Colon (tissue), 2 donors: ENCODE results near the gene KLF13.
"Not testable (repeated sequence)": the region's sequence is repeated elsewhere in the genome, so short reads cannot be mapped to it uniquely, and the experiment has no call there.

Experiments
- FAIRE-seq: peaks from 2 replicates; lab custom pipeline; 2012; peaks lifted over from hg19 to GRCh38; lab: Jason Lieb, UNC
- donor health status: control.
- donor health status: control.

Gene KLF13

GRCh38 chr15:31347067-31347975 lies 20.7 kb downstream of the KLF13 start:
- no peak for FAIRE-seq

DNA sequence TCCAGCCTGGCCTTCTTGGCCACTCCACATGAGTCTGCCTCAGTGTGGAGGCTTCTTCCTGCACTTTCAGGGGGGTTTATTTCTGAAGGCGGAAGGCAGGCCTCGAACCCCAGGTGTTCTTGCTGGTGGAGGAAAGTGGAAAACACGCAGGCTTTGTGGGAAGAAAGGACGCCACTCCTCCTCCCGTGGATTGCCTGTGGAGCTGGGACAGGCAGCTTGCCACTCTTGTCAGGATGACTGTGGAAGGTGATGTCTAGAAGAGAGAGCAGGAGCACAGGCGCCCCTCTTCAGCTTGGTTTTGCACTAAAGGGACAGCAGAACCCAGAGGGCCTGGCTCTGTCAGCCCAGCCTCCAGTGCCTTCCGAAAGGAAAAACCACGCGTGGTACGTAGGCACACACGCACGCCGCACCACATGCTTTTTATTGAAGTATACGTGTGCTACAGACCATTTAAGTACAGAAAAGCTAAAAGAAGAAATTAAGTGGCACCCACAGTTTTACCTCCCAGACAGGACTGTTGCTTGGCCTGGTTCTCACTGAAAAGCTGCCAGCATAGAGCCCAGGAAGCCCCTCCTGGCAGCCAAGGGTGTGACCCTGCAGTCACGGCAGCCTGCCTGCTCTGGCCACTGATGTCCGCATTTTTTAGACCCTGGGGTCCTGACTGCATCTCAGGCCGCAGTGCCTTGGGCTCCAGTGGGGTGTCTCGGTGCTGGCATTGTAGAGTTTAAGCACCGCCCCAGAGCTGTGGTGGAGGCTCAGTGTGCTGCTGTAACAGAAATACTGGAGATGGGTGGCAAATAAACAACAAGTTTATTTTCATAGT lies 21.6 kb downstream of the KLF13 start:
- FAIRE-seq: no peak

GRCh38 chr15:31349233-31350141 lies 22.9 kb downstream of the KLF13 start:
- no peak for FAIRE-seq

DNA sequence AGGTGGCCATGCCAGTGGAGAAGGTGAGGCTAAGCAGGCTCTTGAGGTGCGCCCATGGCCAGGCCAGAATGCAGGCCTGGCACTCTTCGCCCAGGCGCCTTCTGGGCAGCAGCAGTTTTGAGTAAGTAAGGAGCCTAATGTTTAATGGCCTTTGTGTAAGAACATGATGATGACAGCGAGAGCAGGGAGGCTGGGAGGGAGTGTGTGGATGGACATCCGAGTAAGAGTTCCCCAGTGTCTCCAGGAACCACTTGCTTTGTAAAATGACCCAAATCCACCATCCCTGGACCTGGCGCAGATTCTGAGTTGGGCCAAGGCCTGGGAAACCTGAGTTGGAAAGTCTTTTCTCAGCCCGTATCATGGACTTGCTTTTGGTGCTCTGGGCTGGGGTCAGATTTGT lies 24.1 kb downstream of the KLF13 start:
- FAIRE-seq: no peak

DNA sequence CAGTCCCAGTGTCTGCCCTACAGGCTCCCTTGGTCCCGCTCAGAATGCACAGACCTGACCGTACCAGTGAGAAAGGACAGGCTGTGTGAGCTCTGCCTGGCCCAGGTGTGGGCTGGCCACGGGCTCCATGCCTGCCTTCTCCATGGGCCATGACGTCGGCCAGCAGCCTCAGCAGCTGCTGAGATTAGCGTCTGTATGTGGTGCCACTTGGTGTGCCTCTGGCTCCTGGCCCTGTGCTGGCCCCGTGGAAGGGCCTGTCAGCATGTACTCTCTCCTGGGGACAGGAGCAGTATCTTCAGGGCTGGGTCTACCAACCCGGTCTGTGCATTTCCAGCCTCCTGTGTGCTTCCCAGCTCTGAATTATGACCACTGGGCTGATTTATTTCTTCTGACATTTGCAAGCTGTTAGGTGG lies 25.7 kb downstream of the KLF13 start:
- no peak for FAIRE-seq

- FAIRE-seq: no peak
Measured at GRCh38 chr15:31352911-31353811, 26.5 kb downstream of the KLF13 start.

DNA sequence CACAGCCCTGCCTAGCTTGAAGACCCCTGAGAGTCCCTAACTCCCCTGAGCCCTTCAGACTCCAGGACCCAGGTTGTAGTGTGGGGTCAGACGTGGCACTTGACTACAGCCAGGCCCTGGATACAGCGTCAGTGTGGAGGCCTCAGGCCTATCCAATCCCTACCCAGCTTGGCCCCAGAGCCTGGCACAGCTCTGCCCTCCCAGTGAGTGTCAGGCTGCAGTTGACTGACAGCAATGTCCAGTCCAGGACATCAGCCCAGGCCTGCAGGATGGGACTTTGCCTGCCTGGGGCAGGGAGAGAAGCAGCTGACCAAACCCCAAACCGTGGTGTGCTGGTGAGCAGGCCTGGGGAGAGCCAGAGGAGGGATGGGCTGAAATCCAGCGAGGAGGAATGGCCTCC lies 27.3 kb downstream of the KLF13 start:
- no peak for FAIRE-seq

GRCh38 chr15:31356097-31356496 lies 29.5 kb downstream of the KLF13 start:
- FAIRE-seq: not testable (repeated sequence)

GRCh38 chr15:31357148-31357547 lies 30.5 kb downstream of the KLF13 start:
- no peak for FAIRE-seq

DNA sequence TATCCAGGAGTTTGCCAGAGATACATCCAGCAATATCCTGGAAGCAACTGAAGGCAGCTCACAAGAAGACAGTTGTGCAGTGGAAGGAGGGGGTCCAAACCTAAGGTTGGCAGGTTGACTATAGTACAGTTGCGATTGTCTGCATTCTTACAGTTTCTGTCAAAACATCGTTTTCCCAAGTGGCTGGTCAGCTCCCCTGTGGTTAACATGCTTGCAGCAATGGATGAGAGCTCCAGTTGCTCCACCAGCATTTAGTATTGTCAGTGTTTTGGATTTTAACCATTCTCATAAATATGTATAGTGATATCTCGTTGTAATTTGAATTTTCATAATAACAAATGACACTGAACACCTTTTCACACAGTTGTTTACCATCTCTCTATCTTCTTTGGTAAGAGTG lies 31.5 kb downstream of the KLF13 start:
- no peak for FAIRE-seq

DNA sequence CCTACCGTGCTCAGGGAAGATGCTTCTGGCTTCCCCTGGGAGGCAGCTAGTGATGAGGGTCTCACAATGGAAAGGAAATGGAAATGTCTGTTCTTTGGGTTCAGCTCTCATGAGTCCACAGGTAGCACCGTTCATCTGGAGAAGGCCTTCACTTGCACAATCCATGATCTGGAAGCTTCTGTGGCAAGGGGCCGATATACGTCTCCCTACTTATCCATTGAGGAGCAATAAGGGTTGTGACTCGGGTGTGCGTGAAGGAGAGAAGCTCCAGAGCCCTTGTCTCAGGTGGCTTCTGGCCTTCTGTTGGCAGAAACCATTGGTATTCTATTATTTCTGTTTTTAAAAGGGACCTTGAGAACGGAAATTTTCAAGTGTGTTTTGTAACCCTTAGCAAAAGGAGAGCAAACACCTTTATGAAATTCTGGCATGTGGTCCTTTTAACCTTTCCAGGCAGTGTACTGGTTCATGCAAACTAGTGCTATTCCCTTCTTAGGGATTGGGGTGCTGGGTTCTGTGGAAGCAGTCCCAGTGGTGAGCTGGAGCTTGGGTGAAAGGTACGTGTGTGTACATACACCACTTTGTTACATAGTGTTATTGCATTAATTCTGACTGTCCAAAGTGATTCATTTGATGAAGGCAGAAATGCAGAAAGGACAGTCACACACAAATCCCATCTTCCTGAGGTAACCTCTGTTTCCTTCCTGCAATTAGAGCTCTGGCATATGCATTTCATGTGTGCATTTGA lies 32.5 kb downstream of the KLF13 start:
- FAIRE-seq: no peak

- no peak for FAIRE-seq
Measured at GRCh38 chr15:31359702-31360111, 33.1 kb downstream of the KLF13 start.

DNA sequence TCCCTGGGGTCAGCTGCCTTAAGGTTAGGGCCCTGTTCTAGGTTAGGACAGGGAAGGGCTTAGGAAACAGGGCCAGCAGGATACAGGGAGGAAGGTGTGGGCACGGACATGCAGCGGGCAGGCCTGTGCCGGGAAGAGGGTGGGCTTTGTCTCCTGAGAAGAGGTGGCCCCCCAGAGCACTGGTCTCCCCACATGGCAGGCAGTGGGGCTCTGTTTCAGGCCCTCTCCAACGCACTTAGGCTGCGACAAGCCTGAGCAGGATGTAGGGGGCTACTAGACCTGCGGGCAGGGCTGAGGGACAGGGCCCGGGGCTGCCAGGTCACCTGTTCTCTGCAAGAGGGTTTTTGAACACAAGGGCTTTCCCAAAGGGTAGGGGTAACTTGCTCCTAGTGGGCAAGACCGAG lies 33.5 kb downstream of the KLF13 start:
- FAIRE-seq: no peak

DNA sequence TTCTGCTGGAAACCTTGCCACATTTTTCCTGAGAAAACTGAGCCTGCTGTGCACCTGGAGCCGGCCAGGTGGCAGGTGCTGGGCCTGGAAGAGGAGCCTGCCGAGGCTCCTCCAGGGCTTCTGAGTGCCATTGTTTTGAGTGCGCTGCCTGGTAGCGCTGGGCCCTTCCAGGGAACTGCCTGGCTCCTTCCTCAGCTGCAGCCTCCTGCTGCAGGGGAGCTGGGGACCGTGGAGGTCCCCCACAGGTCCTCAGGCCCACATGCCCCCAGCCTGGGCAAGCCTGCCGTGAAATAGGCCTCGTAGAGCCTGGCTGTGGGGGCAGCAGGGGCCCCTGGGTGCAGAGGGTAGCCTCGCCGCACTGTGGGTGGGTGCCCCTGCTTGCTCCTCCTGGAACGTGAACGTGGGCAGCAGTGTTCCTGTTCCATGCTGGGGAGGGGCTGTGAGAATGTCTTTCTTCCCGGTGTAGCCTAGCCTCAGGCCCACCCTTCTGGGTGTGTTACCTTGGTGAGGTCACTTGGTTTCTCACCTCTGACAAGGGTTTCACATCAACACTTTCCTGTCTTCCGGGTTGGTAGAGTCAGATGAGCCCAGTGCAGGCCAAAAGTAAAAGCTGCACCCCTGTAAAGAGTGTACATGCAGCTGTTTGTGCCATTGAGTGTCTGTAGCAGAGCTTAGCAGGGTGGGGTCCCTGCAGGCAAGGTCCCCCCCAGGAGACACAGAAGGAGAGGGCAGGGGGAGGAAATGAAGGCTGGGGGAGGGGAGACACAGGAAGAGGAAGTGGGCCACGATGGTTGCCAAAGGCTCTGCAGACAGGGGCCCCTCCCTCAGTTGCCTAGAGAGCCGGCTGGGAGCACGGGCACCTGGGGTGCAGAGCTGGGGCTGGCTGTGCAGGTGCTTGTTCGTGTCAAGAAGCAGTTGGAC lies 34.5 kb downstream of the KLF13 start:
- no peak for FAIRE-seq

GRCh38 chr15:31361764-31362515 lies 35.3 kb downstream of the KLF13 start:
- no peak for FAIRE-seq

- FAIRE-seq: no peak
Measured at GRCh38 chr15:31362886-31363285, 36.3 kb downstream of the KLF13 start.

DNA sequence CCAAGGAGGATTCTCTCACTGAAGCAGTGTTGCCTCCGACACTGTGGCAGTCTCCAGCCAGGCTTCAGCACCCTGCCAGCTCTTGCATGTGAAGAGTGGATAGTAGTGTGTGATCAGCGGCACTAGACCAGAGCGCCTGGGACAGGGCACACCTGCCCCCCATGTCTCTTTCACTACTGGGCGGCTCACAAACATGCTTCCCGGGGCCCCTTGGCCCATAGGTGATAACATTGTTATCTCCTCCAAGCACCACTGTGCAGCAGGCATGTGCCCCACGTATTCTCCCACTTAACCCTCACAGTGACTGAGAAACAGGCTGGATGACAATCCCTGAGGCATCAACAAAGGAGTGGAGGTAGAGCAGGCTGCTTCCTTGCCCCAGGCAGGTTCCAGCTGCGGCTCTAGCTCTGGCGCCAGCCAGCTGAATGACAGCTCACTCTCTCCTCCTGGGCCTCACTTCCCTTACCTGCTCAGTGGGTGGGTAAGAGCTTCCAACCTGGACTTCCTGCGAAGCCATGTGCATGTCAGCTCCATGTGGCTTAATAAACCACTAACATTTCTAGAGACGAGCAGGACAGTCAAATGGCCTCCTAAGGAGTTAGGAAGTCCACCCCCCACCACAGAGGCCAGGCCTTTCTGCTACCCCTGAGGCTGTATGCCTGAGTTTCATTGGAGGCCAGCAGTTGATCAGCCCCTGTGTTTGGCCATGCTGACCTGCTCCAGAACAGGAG lies 37.8 kb downstream of the KLF13 start:
- no peak for FAIRE-seq
